ENCODE data around the gene TNFSF13B.

GRCh38 chr13:108272333-108272732 lies 2.8 kb downstream of the TNFSF13B start:
- TF ChIP-seq POLR2AphosphoS5 (IDR thresholded peaks at IDR 0.05) (no peak), REST (IDR thresholded peaks at IDR 0.05; ENCODE audit: borderline replicate concordance) (no peak), CTCF (IDR thresholded peaks at IDR 0.05; ENCODE audit: poor library complexity, severe bottlenecking) (no peak), EZH2 (IDR thresholded peaks at IDR 0.05; ENCODE audit: borderline replicate concordance, insufficient read depth, low read length, poor library complexity, severe bottlenecking) (no peak), EP300 (conservative IDR thresholded peaks at IDR 0.05; ENCODE audit: poor library complexity, severe bottlenecking) (no peak), RAD21 (conservative IDR thresholded peaks at IDR 0.05) (no peak)
